IPS DF 4.7 (cell line): ENCODE measurements around the gene LRRC17.

Experiments
- DNase-seq: peaks from one replicate; pipeline ENCODE4 v3.0.0-alpha.2; 2013; ENCODE audit warnings: low spot score; ENCODE audit errors: extremely low read depth

The LRRC17 gene

GRCh38 chr7:102912742-102913141 is at the start of gene LRRC17:
Gene LRRC17 (plus strand): TSS chr7:102913000. CDS start chr7:102933914, 20,914 bp downstream.
- no peak for DNase-seq

GRCh38 chr7:102864958-102865357 is 47.8 kb upstream of the LRRC17 start:
- DNase-seq = no peak

GRCh38 chr7:102866535-102867215 is 46.1 kb upstream of the LRRC17 start:
- DNase-seq = no peak

- DNase-seq = no peak
Measured at GRCh38 chr7:102869195-102869594, 43.6 kb upstream of the LRRC17 start.

GRCh38 chr7:102872460-102872859 is 40.3 kb upstream of the LRRC17 start:
- no peak for DNase-seq

GRCh38 chr7:102873470-102874165 is 39.2 kb upstream of the LRRC17 start:
- no peak for DNase-seq

GRCh38 chr7:102874166-102874829 is 38.5 kb upstream of the LRRC17 start:
- DNase-seq = no peak

GRCh38 chr7:102874966-102875365 is 37.8 kb upstream of the LRRC17 start:
- no peak for DNase-seq

GRCh38 chr7:102875700-102876295 is 37.0 kb upstream of the LRRC17 start:
- no peak for DNase-seq

GRCh38 chr7:102883098-102883860 is 29.5 kb upstream of the LRRC17 start:
- no peak for DNase-seq

- no peak for DNase-seq
Measured at GRCh38 chr7:102888561-102889233, 24.1 kb upstream of the LRRC17 start.

- no peak for DNase-seq
Measured at GRCh38 chr7:102889851-102890250, 22.9 kb upstream of the LRRC17 start.

- no peak for DNase-seq
Measured at GRCh38 chr7:102890292-102890970, 22.4 kb upstream of the LRRC17 start.

- no peak for DNase-seq
Measured at GRCh38 chr7:102890971-102891692, 21.7 kb upstream of the LRRC17 start.

- no peak for DNase-seq
Measured at GRCh38 chr7:102891693-102892261, 21.0 kb upstream of the LRRC17 start.

- DNase-seq = no peak
Measured at GRCh38 chr7:102892631-102893278, 20.0 kb upstream of the LRRC17 start.

GRCh38 chr7:102895602-102896001 is 17.2 kb upstream of the LRRC17 start:
- no peak for DNase-seq

- DNase-seq = no peak
Measured at GRCh38 chr7:102896585-102896984, 16.2 kb upstream of the LRRC17 start.

- no peak for DNase-seq
Measured at GRCh38 chr7:102897211-102897631, 15.6 kb upstream of the LRRC17 start.
